GM19043 (cell line): ENCODE results near the gene KLK12.

Experiments used
- ATAC-seq: cut with Tn5 transposase; IDR thresholded peaks from one replicate; pipeline ENCODE4 v1.9.1; 2021; ENCODE audit warnings: low read depth; ENCODE audit not compliant: unreplicated experiment

The KLK12 gene

DNA sequence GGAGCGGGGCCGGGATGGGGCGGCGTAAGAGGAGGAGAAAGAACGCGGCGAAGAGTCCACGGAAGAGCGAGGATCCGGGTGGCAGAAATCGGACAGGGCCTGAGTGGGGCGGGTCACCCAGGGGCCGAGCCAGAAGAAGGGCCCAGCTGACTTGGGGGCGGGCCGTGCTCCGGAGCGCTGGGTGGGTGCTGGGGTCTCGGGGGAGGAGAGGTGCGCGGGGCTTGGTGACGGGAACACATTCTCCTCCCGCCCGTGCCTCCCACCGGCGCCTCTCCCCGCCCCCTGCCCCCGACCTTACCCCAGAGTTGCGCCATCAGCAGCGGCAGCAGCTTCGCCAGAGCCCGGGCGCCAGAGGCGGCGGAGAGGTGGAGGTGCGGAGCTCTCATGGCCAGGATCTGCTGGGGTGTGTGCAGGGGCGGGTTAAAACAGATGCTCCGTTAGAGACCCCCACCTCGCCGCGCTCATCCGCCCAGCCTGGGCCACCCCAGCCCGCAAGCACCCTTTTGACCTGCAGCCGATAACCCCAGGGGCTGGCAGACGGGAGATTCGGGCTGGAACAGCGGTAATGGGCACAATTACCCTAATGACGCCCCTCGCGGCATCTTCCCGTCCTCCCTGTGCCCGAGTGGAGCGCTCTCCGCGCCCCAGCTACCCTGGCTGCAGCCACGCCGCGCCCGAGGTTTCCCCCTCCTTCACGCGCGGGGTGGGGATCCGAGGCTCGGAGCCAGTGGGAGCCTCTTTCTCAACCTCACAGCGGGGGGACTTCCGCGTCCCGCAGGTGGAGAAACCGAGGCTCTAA, 15.9 kb downstream of the KLK12 start:
- ATAC-seq, result no peak

DNA sequence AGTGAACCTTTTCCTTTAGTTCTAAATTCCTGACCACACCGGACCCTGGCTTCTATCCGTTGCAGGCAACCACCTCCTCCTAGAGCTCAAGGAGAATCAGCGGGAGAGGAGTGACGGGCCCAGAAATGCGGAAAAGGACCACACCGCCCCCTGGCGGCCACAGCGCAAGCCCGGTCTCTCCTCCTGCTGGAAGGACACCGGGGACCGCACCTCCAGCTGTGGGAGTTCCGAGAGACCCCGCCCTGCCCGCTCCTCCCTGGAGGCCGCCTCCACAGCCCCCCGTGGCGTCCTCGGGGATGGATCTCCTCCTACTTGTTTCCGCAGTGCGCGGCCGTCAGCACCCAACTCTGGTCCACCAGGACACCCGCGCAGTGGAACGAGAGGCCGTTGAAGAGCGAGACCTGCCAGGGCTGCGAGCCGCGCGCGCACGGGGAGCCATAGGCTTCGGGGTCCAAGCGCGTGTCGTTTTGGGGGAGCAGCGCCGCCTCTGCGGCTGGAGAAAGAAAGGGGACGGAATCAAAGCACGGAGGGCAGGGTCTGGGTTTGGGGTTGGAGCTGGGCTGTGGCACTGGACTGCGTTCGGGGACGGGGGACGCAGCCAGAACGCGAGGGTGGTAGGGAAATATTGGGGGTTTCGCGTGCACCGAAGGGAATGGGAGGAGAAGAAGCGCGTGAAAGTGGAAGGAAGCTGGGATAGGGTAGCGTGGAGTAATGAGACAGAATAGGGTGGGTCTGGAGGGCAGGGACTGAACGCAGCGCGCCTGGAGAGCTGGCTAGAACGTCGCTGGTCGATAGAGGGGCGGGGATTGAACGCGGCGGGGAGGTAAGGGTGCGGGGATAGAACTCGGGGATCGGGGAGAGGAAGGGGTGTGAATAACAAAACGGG, 17.8 kb downstream of the KLK12 start:
- no peak for ATAC-seq

DNA sequence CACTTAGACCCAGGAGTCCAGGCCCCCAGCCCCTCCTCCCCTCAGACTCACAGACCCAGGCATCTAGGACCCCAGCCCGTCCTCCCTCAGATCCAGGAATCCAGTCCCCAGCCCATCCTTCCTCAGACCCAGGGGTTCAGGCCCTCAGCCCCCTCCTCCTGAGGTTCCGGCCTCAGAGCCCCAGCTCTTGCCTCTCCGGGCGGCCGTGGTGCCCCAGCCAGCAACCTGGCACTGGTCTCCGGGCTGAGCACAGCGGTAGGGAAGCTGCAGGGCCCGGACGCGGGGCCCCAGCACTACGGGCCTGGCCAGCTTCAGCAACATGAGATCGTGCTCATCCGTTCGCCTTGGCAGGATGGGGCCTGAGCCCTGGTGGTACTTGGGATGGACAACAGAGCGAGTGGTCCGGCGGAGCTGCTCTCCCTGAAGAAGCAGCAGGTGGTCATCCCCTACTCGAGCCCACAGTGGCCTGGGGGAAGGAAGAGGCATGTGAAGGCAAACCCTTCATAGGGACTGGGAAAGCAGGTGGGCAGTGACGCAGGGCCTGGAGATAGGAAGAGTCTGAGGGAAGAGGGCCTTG, 19.0 kb downstream of the KLK12 start:
- ATAC-seq, result no peak

DNA sequence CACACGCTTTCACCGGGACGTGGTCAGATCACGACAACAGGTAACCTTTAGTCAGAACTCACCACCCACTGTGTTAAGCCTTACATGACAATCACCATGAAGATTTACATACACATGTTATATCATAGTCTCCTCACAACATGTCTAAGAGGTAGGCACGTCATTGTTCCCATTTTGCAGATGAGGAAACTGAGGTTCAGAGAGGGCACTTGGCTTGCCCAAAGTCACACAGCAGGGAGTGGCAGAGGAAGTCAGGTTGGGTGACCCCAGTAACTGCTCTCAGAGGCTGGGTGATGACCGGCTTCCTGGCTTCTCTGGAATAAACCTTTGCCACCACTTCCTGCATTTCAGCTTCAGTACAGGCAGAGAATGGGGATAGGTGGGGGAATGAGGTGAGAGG, 20.6 kb downstream of the KLK12 start:
- no peak for ATAC-seq

DNA sequence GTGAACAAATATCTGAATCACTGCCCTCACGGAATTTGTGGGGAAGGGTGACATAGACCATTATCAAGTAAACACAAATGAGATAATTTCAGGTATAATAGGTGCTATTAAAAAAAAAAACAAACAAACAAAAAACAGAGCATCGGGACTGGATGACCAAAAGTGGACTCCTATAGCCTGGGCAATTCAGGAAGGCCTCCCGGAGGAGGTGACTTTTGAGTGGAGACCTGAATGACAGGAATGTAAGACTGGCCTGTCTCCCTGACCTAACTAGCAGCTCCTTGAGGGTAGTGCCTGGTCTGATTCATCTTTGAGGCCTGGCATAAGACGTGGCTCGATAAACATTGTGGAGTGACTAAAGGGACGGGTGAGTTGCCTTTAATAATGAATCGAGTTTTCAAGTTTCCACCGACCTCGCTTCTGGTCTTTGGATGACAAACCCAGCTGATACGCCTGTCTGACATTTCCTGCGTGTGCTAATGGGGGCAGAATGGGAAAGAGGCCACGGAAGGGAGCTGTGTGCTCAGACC, 22.1 kb downstream of the KLK12 start:
- ATAC-seq, result no peak

DNA sequence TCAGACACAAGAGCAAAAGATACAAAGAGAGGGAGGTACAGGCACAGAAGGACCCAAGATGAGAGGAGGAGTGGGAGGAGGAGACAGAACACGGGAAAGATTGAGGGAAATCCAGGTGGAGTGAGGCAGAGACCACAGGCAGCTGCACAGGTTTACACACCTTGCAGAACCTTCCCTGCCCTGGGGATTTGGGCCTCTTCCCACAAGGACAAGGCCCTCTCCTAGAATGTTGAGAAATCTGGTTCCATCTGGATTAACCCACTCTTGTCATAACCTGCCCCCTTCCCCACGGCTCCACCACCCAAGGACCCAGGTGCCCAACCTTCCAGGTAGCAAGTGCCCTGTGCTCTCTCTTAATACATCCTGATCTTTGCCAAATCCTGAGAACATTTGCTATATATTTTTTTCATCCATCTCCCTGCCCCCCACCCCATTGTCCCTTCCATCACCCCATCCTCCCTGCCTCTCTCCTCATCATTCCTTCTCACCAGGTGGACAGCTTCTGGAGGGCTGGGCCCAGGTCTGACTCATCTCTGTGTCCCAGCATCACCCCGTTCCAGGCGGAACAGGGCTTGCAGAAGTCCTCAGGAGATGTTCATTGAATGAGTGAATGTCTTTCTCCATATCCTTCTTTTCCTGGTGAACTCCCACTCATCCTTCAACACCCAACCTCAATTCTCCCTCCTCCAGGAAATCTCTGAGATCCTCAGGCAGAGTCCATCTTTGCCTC, 24.6 kb downstream of the KLK12 start:
- no peak for ATAC-seq

DNA sequence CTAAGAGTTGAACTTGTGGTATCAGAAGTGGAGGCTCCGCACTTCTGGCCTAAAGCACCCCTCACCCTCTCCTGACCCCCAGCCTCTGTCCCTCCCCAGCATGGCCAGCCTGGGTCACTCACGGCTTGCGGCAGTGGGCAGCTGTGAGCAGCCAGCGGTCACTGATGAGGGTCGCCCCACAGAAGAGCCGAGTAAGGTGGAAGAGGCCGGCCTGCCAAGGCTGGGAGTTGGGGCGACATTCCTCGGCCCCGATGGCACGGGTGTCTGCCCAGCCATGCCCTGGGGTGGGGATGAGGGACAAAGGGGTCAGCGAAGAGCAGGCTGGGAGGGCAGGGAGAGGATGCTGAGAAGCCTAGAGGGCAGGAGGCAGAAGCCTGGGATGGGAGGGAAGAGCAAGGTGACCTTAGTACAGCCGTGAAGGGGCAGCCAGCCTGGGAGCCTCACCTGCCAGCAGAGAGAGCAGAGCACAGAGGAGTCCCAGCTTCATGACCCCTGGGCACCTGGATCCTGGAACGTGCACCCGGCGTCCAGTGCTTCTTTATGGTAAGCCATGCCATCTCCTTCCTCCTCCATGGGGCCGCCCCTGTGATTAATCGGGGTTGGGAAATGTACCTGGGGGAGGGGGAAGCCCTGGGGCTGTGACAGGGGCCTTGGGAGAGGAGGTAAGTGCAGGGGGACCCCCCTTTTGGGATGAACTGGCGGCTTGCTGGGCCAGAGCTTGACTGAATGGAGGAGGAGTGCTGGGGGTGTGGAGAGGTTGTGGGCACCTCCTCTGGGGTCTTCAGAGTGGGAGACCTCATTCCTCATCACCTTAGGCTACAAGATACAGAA, 25.5 kb downstream of the KLK12 start:
- no peak for ATAC-seq

DNA sequence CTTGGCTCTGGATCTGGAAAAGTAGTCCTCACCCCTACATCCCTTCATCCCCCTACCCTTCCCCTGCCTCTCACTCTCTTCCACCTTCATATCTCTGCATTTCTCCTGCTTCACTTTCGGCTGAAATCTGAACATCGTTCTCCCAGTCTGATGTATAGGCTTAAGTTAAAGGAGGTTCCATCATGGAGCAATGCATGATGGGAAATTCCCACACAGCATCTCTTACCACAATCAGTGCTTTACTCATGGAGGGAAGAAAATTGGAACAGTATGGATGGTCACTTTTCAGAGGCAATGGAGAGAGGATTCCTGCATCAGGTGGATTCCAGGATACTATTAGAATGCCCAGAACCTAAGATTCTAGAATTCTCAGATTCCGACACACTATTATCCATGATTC, 27.3 kb downstream of the KLK12 start:
- ATAC-seq, result no peak

DNA sequence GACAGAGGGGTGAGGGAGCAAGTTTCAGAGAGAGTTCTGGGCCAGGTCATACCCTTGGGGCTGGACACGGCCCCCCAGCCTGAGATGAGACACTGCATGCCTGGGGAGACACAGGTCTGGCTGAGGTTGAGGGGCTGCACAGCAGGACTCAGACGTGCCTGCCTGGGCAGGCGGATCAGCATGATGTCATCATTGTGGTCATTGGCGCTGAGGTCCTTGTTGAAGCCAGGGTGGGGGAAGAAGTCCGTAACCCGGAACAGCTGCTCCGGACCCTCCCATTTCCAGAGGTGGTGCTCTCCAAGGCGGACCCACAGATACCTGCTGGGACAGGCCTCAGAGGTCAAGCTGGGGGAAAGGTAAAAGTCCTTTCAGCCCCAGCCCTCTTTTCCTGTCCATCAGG, 28.4 kb downstream of the KLK12 start:
- ATAC-seq, result no peak

DNA sequence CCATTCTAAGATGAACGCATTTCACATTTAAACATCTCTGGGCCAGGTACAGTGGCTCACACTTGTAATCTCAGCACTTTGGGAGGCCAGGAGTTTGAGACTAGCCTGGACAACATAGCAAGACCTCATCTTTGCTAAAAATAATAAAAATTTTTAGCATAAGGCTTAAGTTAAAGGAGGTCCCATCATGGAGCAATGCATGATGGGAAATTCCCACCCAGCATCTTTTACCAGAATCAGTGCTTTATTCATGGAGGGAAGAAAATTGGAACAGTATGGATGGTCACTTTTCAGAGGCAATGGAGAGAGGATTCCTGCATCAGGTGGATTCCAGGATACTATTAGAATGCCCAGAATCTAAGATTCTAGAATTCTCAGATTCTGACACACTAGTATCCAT, 29.6 kb downstream of the KLK12 start:
- no peak for ATAC-seq

DNA sequence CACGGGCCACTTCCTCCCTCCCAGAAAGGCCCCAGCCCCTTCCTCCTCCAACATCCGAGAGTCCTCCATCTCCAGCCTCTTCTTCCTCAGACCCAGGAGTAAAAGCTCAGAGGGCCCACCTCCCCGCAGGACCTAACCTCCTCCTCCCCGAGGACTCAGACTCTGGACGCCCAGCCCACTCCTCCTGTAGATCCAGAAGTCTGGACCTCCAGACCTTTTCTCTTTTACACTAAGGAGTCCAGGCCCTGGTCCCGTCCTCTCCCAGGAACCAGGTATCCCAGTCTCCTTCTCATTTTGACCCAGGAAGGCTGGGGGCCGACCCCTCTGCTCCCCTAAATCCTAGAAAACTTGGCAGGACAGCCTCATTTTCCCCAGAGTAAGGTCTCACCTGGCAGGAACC, 31.5 kb downstream of the KLK12 start:
- no peak for ATAC-seq

DNA sequence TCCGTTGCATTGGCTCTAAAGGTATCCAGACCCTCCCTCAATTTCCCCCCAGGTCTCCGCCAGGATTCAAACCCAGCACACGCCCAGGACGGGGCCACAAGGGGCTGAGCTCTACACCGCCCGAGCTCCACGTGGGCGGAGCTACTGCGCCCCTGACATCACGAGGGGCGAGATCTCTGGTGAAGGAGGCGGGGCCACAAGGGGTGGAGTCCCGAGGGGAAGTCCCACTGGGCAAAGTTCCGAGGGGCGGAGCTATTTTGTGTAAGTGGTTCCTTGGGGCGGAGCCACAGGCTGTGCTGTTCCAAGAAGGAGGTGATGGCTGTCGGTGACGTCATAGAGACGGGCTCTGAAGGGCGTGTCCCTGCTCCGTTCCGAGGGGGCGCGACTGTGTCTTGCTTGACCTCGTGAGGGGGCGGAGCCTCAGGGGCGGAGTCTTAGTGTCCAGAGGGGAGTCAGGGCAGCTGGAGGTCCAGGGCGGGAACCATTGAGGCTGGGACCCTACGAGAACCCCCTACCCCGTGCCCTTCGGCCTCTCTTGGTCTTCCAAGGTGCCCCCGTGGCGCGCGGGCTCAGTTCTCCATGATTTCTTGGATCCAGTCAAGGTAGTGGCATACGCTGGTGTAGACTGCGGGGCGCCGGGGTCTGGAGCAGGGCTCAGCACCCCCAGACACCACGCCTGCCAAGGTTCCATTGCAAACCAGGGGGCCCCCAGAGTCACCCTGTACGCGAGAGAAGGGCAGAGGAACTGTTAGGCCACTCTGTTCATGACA, 32.1 kb downstream of the KLK12 start:
- ATAC-seq, result no peak

DNA sequence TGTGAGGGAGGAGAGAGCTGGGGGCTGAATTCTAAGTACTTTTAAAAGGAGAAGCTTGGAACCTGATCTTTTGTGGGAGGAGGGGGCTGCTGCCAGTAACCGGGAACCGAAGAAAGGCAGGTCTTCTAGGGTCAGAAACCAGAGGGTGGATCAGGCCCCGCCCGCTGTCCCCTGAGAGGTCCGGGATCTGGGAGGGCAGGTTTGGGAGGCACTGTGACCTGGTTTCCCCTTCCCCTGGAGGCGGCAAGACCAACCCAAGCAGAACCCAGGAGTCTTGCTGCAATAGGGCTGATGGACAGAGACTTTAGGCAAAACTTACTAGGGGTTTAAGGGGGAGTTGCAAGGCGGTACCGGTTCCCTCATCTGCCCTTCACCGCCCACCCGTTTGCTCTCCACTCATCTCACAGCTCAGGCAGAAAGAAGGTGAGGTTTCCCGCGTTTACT, 32.7 kb downstream of the KLK12 start:
- ATAC-seq, result no peak

DNA sequence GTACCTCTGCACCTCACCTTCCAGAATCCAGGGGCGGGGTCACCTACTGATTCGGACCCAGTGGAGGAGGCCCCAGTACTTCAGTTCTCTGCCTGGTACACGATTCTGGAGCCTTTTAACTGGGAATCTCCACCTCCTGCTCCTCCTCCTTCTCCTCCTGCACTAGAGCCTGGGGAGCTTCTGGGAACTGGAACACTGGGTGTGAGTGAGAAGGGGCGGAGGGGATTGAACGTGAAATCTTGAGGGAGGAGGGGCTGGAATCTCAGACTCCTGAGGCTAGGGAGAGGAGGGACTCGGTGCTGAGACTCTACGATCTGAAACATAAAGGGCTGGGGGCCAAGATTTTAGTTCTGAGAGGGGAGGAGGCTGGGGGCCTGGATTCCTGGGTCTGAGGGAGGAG, 33.3 kb downstream of the KLK12 start, which contains the start of gene KLK8:
Gene KLK8, minus strand, starts transcription at position 90 of the 400 bp plus-strand sequence. CDS start 437 bp downstream, outside the sequence.
- ATAC-seq, result no peak

DNA sequence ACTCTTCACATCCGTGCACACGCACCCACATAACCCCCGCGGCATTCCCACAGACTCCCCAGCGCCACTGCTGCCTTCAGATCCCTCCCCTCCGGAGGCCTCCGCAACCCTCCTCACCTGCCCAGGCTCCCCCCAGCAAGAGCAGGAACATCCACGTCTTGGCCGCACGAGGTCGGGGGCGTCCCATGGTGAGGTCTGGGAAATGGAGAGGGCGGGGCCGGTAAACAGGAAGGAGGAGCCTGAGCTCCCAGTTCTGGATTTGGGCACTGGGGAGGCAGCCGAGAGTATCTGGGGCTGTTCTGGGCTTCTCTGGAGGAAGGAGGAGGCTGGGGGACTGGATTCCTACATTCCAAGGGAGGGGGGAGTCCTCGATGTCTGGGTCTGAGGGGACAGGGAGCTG, 33.8 kb downstream of the KLK12 start:
- no peak for ATAC-seq

DNA sequence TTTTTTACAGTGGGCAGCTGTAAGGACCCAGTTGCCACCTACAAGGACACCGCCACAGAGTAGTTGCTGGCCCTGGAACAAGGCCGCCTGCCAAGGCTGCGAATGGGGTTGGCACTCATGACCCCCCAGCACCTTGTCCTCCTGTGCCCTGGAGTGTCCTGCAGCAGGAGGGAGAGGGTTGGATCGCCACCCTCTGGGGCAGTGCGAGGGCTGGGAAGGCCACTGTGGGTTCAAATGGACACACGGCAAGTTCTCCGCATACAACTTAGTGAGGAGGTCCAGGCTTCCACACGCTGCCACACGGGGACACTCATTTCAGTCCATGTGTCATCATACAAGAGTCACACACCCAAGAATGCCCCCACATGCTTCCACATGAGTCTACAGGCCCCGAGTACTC, 34.4 kb downstream of the KLK12 start:
- ATAC-seq, result no peak

DNA sequence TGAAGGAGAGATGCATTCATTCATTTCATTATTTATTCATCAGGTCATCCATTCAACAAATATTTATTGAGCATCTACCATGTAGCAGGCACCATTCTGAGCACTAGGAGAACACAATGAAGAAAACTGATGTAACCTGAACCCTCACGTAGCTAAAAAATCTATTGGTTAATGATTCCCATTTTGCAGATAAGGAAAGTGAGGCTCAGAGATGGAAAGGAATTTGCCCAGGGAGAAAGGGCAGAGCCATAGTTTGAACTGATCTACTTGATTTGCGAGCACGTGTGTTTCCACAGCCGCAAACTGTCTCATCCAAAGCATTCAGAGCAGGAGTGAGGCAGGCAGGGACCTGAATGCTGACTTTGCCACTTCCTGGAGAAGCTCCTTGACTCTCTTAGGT, 36.1 kb downstream of the KLK12 start:
- no peak for ATAC-seq

DNA sequence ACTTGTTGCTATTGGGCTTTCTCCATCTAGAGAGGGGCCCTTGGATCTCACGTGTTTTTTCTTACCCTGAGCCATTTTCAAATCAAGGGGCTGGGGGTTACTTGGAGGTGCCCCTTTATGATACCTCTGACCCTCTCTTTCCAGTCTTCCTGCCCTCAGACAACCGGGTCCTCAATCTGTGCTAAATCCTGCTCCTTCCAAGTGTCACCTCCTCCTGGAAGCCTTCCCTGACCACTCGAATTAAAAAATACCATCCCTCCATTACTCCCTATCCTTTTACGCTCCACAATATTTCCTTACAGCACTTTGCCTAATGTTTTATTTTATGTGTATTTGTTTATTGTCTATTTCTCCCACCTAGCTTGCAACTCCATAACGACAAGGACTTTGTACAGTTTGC, 36.7 kb downstream of the KLK12 start:
- ATAC-seq, result no peak

DNA sequence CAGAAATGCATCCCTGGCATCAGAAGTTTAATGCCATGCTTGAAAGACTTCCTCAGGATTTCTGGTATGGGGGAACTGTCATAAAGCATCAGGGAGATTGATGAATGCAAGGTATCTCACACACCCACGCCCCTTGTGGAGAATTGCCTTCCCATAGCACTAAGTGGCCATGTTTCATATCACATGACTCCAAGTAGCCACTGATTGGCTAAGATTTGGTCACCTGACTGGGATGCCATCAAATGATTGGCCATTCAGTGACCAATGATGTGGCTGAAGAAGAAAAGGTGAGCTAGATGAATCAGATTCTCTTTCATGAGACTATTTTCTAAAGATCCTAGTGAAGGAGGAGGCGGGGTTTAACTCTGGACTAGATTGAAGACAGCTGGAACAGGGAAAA, 40.7 kb downstream of the KLK12 start:
- no peak for ATAC-seq
